ENCODE results near the gene ENG. TPM values are rescaled to one million over a fixed set of nuclear protein-coding genes. Genes with fewer than 3 reads are reported as not detected.
A peak's percentile ranks its signal among the peaks of the same experiment; 100 is the strongest.

The ENG gene
- total and polyA plus RNA-seq, 8 donors, result 9.7 to 42.4 (median 20.5) TPM

DNA sequence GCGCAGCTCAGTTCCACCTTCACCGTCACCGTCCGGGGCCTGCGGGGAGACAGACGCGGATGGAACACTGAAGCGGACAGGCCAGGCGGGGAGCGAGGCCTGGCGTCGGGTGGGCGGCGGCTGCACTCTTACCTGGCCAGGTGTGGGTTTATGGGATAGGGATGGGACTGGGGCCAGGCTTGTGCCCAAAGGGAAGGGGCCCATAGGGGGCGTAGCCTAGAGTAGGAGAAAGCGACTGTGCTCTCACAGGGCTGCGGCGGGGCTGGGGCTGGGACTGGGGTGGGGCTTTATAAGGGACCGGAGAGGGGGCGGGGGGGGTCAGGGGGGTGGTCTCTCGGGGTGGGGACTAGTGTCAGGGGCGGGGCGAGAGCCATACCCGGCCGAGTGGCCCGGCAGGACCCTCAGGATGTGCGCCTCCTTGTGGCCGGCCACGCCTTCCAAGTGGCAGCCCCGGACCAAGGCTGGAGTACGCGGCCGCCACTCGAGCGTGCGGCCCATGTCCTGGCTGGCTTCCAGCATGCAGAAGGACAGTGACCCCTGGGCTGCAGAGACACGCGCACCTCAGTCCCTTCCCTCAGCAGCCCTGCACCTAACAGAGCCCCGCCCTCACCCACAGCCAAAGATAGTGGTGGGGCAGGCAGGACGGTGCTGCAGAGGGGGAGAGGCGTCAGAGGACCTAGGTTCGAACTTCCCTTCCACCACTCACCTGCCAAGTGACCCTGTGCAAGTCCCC lies 29.0 kb downstream of the ENG start:
- Histone ChIP-seq H3K4me1 (peaks cover 0 to 5% (median 3%) of the 10 kb centered on the region in 3 donors), H3K27me3 (no peaks in the 10 kb centered on the region), H3K9me3 (no peaks in the 10 kb centered on the region), H3K4me3 (no peak overlapping the region), H3K27ac (no peak overlapping the region), H3K36me3 (no peaks in the 10 kb centered on the region)
- FAIRE-seq, result no peak
- TF ChIP-seq, protein P1, sequence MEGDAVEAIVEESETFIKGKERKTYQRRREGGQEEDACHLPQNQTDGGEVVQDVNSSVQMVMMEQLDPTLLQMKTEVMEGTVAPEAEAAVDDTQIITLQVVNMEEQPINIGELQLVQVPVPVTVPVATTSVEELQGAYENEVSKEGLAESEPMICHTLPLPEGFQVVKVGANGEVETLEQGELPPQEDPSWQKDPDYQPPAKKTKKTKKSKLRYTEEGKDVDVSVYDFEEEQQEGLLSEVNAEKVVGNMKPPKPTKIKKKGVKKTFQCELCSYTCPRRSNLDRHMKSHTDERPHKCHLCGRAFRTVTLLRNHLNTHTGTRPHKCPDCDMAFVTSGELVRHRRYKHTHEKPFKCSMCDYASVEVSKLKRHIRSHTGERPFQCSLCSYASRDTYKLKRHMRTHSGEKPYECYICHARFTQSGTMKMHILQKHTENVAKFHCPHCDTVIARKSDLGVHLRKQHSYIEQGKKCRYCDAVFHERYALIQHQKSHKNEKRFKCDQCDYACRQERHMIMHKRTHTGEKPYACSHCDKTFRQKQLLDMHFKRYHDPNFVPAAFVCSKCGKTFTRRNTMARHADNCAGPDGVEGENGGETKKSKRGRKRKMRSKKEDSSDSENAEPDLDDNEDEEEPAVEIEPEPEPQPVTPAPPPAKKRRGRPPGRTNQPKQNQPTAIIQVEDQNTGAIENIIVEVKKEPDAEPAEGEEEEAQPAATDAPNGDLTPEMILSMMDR (IDR thresholded peaks at IDR 0.05), result peak; percentile 11 to 37 (median 33)
- peak; percentile 50 to 73 (median 64) for ATAC-seq
- intact Hi-C loops (cut with DNase I), result no loop called here
- 31 to 32% methylated on average over 33 to 42 of the region's 42 CpGs for WGBS, 2 donors
- peak in 5 of 6 donors; percentile 52 to 88 (median 81) for DNase-seq

DNA sequence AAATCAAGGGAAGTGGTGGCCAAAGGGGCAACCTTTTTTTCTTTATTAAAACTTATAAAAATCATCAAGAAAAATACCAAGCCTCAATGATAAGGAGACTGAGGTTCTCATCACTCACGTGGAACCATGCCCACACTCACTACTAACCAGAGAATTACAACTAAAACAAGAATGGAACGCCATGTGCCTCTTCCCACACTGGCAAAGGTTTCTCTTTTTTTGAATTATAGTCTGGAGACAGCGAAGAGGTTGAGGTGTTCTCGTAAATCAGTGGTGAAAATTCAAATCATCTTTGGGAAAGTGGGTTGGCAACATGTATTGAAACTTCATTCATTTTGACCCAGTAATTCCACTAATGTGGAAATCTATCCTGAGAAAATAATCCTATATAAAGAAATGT lies 32.4 kb downstream of the ENG start:
- WGBS, 2 donors, result 70 to 71% methylated on average over 4 of the region's 4 CpGs
- no peaks in the 10 kb centered on the region for H3K9me3 ChIP-seq
- H3K27me3 ChIP-seq, result no peaks in the 10 kb centered on the region
- H3K27ac ChIP-seq, result no peak overlapping the region
- no peak overlapping the region for H3K4me3 ChIP-seq
- intact Hi-C loops (cut with DNase I), result no loop called here
- ATAC-seq (no peak), DNase-seq (no peak), FAIRE-seq (no peak)
- H3K36me3 ChIP-seq, result peaks cover 0 to 4% (median 0%) of the 10 kb centered on the region in 3 donors
- TF ChIP-seq, protein P1 (IDR thresholded peaks at IDR 0.05), result no peak
- no peaks in the 10 kb centered on the region for H3K4me1 ChIP-seq

DNA sequence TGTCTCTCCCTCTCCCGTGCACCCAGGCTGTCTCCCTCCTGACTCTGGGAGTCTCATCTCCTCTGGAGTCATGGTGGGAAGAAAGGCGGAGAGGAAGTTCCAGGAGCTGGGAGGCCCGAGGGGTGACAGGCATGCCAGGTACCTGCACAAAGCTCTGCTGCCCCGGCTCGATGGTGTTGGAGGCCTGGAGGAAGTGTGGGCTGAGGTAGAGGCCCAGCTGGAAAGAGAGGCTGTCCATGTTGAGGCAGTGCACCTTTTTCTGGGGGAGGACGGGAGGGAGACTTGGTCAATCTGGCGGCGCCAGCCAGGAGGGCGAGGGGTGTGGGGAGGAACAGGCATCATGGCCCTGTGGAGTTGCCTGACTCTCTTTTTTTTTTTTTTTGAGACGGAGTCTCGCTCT lies 35.9 kb downstream of the ENG start:
- DNase-seq, result no peak
- WGBS, 2 donors, result 96 to 97% methylated on average over 10 to 11 of the region's 11 CpGs
- Histone ChIP-seq H3K4me1 (no peaks in the 10 kb centered on the region), H3K27me3 (no peaks in the 10 kb centered on the region), H3K27ac (no peak overlapping the region), H3K9me3 (no peaks in the 10 kb centered on the region), H3K36me3 (peaks cover 0 to 17% (median 12%) of the 10 kb centered on the region in 3 donors), H3K4me3 (no peak overlapping the region)
- intact Hi-C loops (cut with DNase I), result no loop called here
- no peak for ATAC-seq
- FAIRE-seq, result no peak
- TF ChIP-seq, protein P1 (IDR thresholded peaks at IDR 0.05), result no peak

DNA sequence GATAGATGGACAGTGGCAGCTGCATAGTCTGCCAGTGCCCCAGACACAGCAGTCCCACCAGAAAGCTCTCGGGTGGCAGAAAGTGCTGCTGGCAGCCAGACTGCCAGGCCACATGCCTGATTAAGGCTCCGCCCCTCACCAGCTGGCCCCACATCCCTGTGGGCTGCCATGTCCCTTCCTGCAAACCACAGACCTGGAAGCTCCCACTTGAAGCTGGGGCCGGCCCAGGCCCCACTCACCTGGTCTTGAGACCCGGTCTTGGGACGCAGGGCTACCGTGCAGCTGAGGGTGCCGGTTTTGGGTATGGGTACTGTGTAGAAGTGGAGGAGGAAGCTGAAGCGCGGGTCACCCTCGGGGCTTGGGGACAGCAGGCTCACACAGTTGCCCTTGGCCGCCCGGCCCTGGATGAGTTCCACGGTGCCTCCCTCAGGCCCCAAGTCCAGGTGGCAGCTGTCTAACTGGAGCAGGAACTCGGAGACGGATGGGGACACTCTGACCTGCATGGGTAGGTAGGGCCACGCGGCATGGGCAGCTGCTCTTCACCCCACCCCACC lies 36.5 kb downstream of the ENG start:
- ATAC-seq, result peak in 1 of 4 donors; percentile 3
- H3K27me3 ChIP-seq, result no peaks in the 10 kb centered on the region
- FAIRE-seq, result no peak
- TF ChIP-seq, protein P1 (IDR thresholded peaks at IDR 0.05), result no peak
- intact Hi-C loops (cut with DNase I), result no loop called here
- DNase-seq, result no peak
- peaks cover 0 to 23% (median 18%) of the 10 kb centered on the region in 3 donors for H3K36me3 ChIP-seq
- 81 to 83% methylated on average over 17 of the region's 17 CpGs for WGBS, 2 donors
- H3K27ac ChIP-seq, result no peak overlapping the region
- no peak overlapping the region for H3K4me3 ChIP-seq
- no peaks in the 10 kb centered on the region for H3K4me1 ChIP-seq
- no peaks in the 10 kb centered on the region for H3K9me3 ChIP-seq

DNA sequence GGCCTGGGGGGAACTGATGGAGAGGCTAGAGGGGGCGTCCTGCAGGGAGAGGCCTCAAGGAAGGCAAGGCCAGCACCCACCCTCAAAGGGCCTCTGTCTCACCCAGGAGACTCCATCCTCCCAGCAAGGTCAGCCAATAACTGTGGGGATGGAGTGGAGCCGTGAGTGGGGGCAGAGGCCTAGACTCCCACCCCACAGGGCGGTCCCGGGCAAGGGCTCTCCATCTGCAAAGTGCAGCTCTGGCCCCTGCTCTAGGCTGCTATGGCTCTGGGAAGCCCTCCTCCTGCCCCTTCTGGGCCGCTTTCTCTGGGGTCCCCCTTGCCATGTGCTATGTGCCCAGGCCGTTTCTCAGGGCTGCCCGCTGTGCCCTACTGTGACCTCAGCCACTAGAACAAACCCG lies 37.7 kb downstream of the ENG start:
- no peak overlapping the region for H3K4me3 ChIP-seq
- DNase-seq (no peak), FAIRE-seq (no peak), ATAC-seq (no peak)
- intact Hi-C loops (cut with DNase I), result no loop called here
- no peaks in the 10 kb centered on the region for H3K27me3 ChIP-seq
- 91 to 93% methylated on average over 7 to 8 of the region's 8 CpGs for whole genome bisulfite sequencing, 2 donors
- peaks cover 0 to 35% (median 24%) of the 10 kb centered on the region in 3 donors for H3K36me3 ChIP-seq
- TF ChIP-seq, protein P1 (IDR thresholded peaks at IDR 0.05), result no peak
- H3K9me3 ChIP-seq, result no peaks in the 10 kb centered on the region
- no peak overlapping the region for H3K27ac ChIP-seq
- no peaks in the 10 kb centered on the region for H3K4me1 ChIP-seq

Measured in pancreas (tissue), 10 donors.